Mononuclear cell (primary cell): Measurements from ENCODE around the gene PYROXD2. TPM values are rescaled to one million over a fixed set of nuclear protein-coding genes. Genes with fewer than 3 reads are reported as not detected.

ENCODE experiments used
- H3K27me3 ChIP-seq: 2 replicates; pipeline ENCODE4 v1.6.0; 2011; ENCODE audit warnings: low read length, control low read depth; ENCODE audit not compliant: insufficient read depth
- H3K4me1 ChIP-seq: 2 replicates; pipeline ENCODE4 v1.5.1; 2011; ENCODE audit warnings: mild to moderate bottlenecking, low read length, control low read depth; ENCODE audit not compliant: insufficient read depth
- H3K4me3 ChIP-seq: 2 replicates; pipeline ENCODE4 v1.5.1; 2011; ENCODE audit warnings: mild to moderate bottlenecking, low read length, moderate library complexity
- H3K9me3 ChIP-seq: 2 replicates; pipeline ENCODE4 v1.5.1; 2011; ENCODE audit warnings: low read depth, mild to moderate bottlenecking, control low read depth, low read length
- total RNA-seq: library from RNA; depleted of rRNA; stranded (reverse); fragments of >200 nt; gene quantifications from one replicate; pipeline ENCODE4 v1.2.3, GENCODE V29; 2012

The PYROXD2 gene
- 2.2 TPM for total RNA-seq

- H3K4me3 ChIP-seq = peak within 1 kb of the TSS; percentile 30
- no peaks in the 10 kb centered on the region for H3K27me3 ChIP-seq
- H3K4me1 ChIP-seq = peaks cover 16% of the 10 kb centered on the region
- H3K9me3 ChIP-seq = no peaks in the 10 kb centered on the region
Observed at GRCh38 chr10:98414932-98415730, at the start of gene PYROXD2. TSS of gene PYROXD2 (minus strand) at chr10:98415182. CDS start at chr10:98415135, 47 bp downstream.

GRCh38 chr10:98463976-98464754 is 49.2 kb upstream of the PYROXD2 start:
- Histone ChIP-seq H3K4me1 (peaks cover 8% of the 10 kb centered on the region), H3K4me3 (no peak overlapping the region), H3K9me3 (no peaks in the 10 kb centered on the region), H3K27me3 (peaks cover 6% of the 10 kb centered on the region)

- H3K27me3 ChIP-seq = peaks cover under 1% of the 10 kb centered on the region
- no peak overlapping the region for H3K4me3 ChIP-seq
- peaks cover 5% of the 10 kb centered on the region for H3K4me1 ChIP-seq
- no peaks in the 10 kb centered on the region for H3K9me3 ChIP-seq
Observed at GRCh38 chr10:98463016-98463415, 48.0 kb upstream of the PYROXD2 start.

GRCh38 chr10:98461500-98461842 is 46.5 kb upstream of the PYROXD2 start:
- no peaks in the 10 kb centered on the region for H3K9me3 ChIP-seq
- no peaks in the 10 kb centered on the region for H3K27me3 ChIP-seq
- no peak overlapping the region for H3K4me3 ChIP-seq
- no peaks in the 10 kb centered on the region for H3K4me1 ChIP-seq

GRCh38 chr10:98460837-98461499 is 46.0 kb upstream of the PYROXD2 start:
- Histone ChIP-seq H3K4me3 (no peak overlapping the region), H3K9me3 (no peaks in the 10 kb centered on the region), H3K4me1 (no peaks in the 10 kb centered on the region), H3K27me3 (no peaks in the 10 kb centered on the region)

GRCh38 chr10:98458809-98459784 is 44.1 kb upstream of the PYROXD2 start:
- Histone ChIP-seq H3K27me3 (no peaks in the 10 kb centered on the region), H3K4me3 (no peak overlapping the region), H3K4me1 (no peaks in the 10 kb centered on the region), H3K9me3 (no peaks in the 10 kb centered on the region)

- H3K4me1 ChIP-seq = no peaks in the 10 kb centered on the region
- H3K9me3 ChIP-seq = no peaks in the 10 kb centered on the region
- no peaks in the 10 kb centered on the region for H3K27me3 ChIP-seq
- H3K4me3 ChIP-seq = no peak overlapping the region
Observed at GRCh38 chr10:98457721-98458120, 42.7 kb upstream of the PYROXD2 start.

GRCh38 chr10:98456686-98457482 is 41.9 kb upstream of the PYROXD2 start:
- no peaks in the 10 kb centered on the region for H3K9me3 ChIP-seq
- no peaks in the 10 kb centered on the region for H3K4me1 ChIP-seq
- peaks cover under 1% of the 10 kb centered on the region for H3K27me3 ChIP-seq
- H3K4me3 ChIP-seq = no peak overlapping the region

- peaks cover 3% of the 10 kb centered on the region for H3K27me3 ChIP-seq
- H3K4me3 ChIP-seq = no peak overlapping the region
- H3K4me1 ChIP-seq = no peaks in the 10 kb centered on the region
- no peaks in the 10 kb centered on the region for H3K9me3 ChIP-seq
Observed at GRCh38 chr10:98456043-98456570, 41.1 kb upstream of the PYROXD2 start.

- Histone ChIP-seq H3K27me3 (peaks cover 7% of the 10 kb centered on the region), H3K4me3 (no peak overlapping the region), H3K9me3 (no peaks in the 10 kb centered on the region), H3K4me1 (no peaks in the 10 kb centered on the region)
Observed at GRCh38 chr10:98453729-98454128, 38.7 kb upstream of the PYROXD2 start.

GRCh38 chr10:98450618-98451017 is 35.6 kb upstream of the PYROXD2 start:
- no peak overlapping the region for H3K4me3 ChIP-seq
- H3K9me3 ChIP-seq = no peaks in the 10 kb centered on the region
- peaks cover 13% of the 10 kb centered on the region for H3K4me1 ChIP-seq
- peaks cover 7% of the 10 kb centered on the region for H3K27me3 ChIP-seq

GRCh38 chr10:98449287-98449686 is 34.3 kb upstream of the PYROXD2 start:
- H3K27me3 ChIP-seq = peaks cover 7% of the 10 kb centered on the region
- H3K4me3 ChIP-seq = no peak overlapping the region
- H3K9me3 ChIP-seq = no peaks in the 10 kb centered on the region
- peaks cover 26% of the 10 kb centered on the region for H3K4me1 ChIP-seq

GRCh38 chr10:98446661-98447221 is 31.8 kb upstream of the PYROXD2 start, which contains the start of gene HPS1:
TSS of gene HPS1 (minus strand) at chr10:98446935. CDS start at chr10:98443240, 3,695 bp downstream.
- Histone ChIP-seq H3K4me3 (peak within 1 kb of the TSS; percentile 53), H3K4me1 (peaks cover 27% of the 10 kb centered on the region), H3K27me3 (peaks cover 5% of the 10 kb centered on the region), H3K9me3 (no peaks in the 10 kb centered on the region)
